ENCODE results near the gene CYP2F1. TPM values are rescaled to one million over a fixed set of nuclear protein-coding genes. Genes with fewer than 3 reads are reported as not detected.
A peak's percentile ranks its signal among the peaks of the same experiment; 100 is the strongest.

Gene CYP2F1
- 1 to 10 TPM in 1 of 5 experiments, under 1 TPM in 2, not detected in 2; 0.32 to 1.1 (median 0.96) TPM for total RNA-seq
- polyA plus RNA-seq: not detected
- total RNA-seq: 0.54 reads per million

DNA sequence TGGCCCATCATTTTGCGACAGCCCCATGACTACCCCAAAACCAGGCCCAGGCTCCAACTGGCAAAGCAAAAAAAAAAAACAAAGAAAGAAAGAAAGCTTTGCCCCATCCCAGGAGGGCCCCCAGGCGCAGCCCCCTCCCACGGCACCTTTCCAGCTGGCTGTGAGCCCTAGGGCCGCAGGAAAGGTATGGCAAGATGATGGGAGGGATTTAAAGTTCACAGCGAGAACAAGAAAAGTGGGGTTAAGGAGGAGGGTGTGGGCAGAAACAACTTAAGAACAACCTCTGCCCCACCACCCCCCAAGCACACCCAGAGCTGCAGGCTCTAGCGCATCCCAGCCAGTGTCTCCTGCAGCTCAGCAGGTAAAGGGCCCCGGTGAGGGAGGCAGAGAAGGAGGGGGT is at the start of gene CYP2F1:
CYP2F1 (plus strand) TSS at position 301 of the 400 bp plus-strand sequence. CDS start 1,757 bp downstream, outside the sequence.
- H3K4me1 ChIP-seq (ENCODE audit: control insufficient read depth in 2 of 2, insufficient read depth in 2 of 2, low read length in 2 of 2): no peaks in the 10 kb centered on the region
- ChIA-PET CTCF (interaction anchor here (1.1 kb wide), 1 partner anchor 13 kb away, joined by 4 read pairs; no protein-coding TSS in a partner anchor), POLR2A (no interaction called here)
- intact Hi-C loops (cut with micrococcal nuclease): no loop called here
- H3K27ac ChIP-seq (ENCODE audit: low read depth, low read length): no peak within 1 kb of the TSS
- H3K36me3 Mint-ChIP-seq: peaks cover 0 to 10% (median 0%) of the 10 kb centered on the region in 5 donors
- ATAC-seq: no peak
- H3K27me3 Mint-ChIP-seq: peaks cover 0 to 17% (median 0%) of the 10 kb centered on the region in 5 donors
- no peak for DNase-seq
- H3K4me3 Mint-ChIP-seq: peak within 1 kb of the TSS in 2 of 10 donors; percentile 4 to 11
- H3K9me3 Mint-ChIP-seq: peaks cover 0 to 11% (median 3%) of the 10 kb centered on the region in 11 donors
- H3K36me3 ChIP-seq (ENCODE audit: control insufficient read depth in 2 of 3, insufficient read depth in 3 of 3, low read length in 3 of 3): no peaks in the 10 kb centered on the region
- H3K4me1 Mint-ChIP-seq: peaks cover 0 to 10% (median 4%) of the 10 kb centered on the region in 7 donors
- peak within 1 kb of the TSS in 4 of 9 donors; percentile 5 to 79 (median 30) for H3K27ac Mint-ChIP-seq
- no peaks in the 10 kb centered on the region for H3K9me3 ChIP-seq (ENCODE audit: control insufficient read depth in 2 of 3, low read length in 3 of 3)
- H3K4me3 ChIP-seq (ENCODE audit: low read length): no peak within 1 kb of the TSS
- no peaks in the 10 kb centered on the region for H3K27me3 ChIP-seq (ENCODE audit: control insufficient read depth in 2 of 2, insufficient read depth in 2 of 2, low read length in 2 of 2)

GRCh38 chr19:41064974-41065569 is 49.2 kb upstream of the CYP2F1 start:
- peak overlapping the region in 1 of 10 donors; percentile 37 for H3K4me3 Mint-ChIP-seq
- no peak overlapping the region for H3K27ac ChIP-seq (ENCODE audit: low read depth, low read length)
- ATAC-seq (no peak), DNase-seq (no peak)
- H3K36me3 ChIP-seq (ENCODE audit: control insufficient read depth in 2 of 3, insufficient read depth in 3 of 3, low read length in 3 of 3): no peaks in the 10 kb centered on the region
- H3K36me3 Mint-ChIP-seq: no peaks in the 10 kb centered on the region
- H3K27ac Mint-ChIP-seq: no peak overlapping the region
- peaks cover 23 to 49% (median 30%) of the 10 kb centered on the region in 5 donors for H3K27me3 Mint-ChIP-seq
- H3K9me3 ChIP-seq (ENCODE audit: control insufficient read depth in 2 of 3, low read length in 3 of 3): no peaks in the 10 kb centered on the region
- intact Hi-C loops (cut with micrococcal nuclease): no loop called here
- ChIA-PET CTCF (interaction anchor here (0.6 kb wide), 1 partner anchor 495 kb away, joined by 4 read pairs; no protein-coding TSS in a partner anchor), POLR2A (no interaction called here)
- H3K4me1 Mint-ChIP-seq: peaks cover 0 to 4% (median 0%) of the 10 kb centered on the region in 7 donors
- H3K4me3 ChIP-seq (ENCODE audit: low read length): no peak overlapping the region
- H3K27me3 ChIP-seq (ENCODE audit: control insufficient read depth in 2 of 2, insufficient read depth in 2 of 2, low read length in 2 of 2): no peaks in the 10 kb centered on the region
- H3K9me3 Mint-ChIP-seq: no peaks in the 10 kb centered on the region
- H3K4me1 ChIP-seq (ENCODE audit: control insufficient read depth in 2 of 2, insufficient read depth in 2 of 2, low read length in 2 of 2): no peaks in the 10 kb centered on the region

GRCh38 chr19:41076286-41076685 is 37.9 kb upstream of the CYP2F1 start:
- Histone ChIP-seq H3K36me3 (ENCODE audit: control insufficient read depth in 2 of 3, insufficient read depth in 3 of 3, low read length in 3 of 3) (no peaks in the 10 kb centered on the region), H3K9me3 (ENCODE audit: control insufficient read depth in 2 of 3, low read length in 3 of 3) (no peaks in the 10 kb centered on the region), H3K27ac (ENCODE audit: low read depth, low read length) (no peak overlapping the region), H3K4me1 (ENCODE audit: control insufficient read depth in 2 of 2, insufficient read depth in 2 of 2, low read length in 2 of 2) (no peaks in the 10 kb centered on the region), H3K27me3 (ENCODE audit: control insufficient read depth in 2 of 2, insufficient read depth in 2 of 2, low read length in 2 of 2) (no peaks in the 10 kb centered on the region), H3K4me3 (ENCODE audit: low read length) (no peak overlapping the region)
- ChIA-PET POLR2A (interaction anchor here (0.6 kb wide), 1 partner anchor 37 kb away, joined by 4 read pairs; no protein-coding TSS in a partner anchor), CTCF (no interaction called here)
- Mint-ChIP-seq H3K27ac (no peak overlapping the region), H3K9me3 (peaks cover 3 to 30% (median 14%) of the 10 kb centered on the region in 11 donors), H3K4me1 (no peaks in the 10 kb centered on the region), H3K27me3 (peaks cover 21 to 52% (median 30%) of the 10 kb centered on the region in 5 donors), H3K4me3 (no peak overlapping the region), H3K36me3 (peaks cover 0 to 12% (median 7%) of the 10 kb centered on the region in 5 donors)
- no peak for DNase-seq
- no peak for ATAC-seq
- intact Hi-C loops (cut with micrococcal nuclease): no loop called here

GRCh38 chr19:41083516-41083915 is 30.7 kb upstream of the CYP2F1 start:
- Histone ChIP-seq H3K4me1 (ENCODE audit: control insufficient read depth in 2 of 2, insufficient read depth in 2 of 2, low read length in 2 of 2) (no peaks in the 10 kb centered on the region), H3K4me3 (ENCODE audit: low read length) (no peak overlapping the region), H3K9me3 (ENCODE audit: control insufficient read depth in 2 of 3, low read length in 3 of 3) (no peaks in the 10 kb centered on the region), H3K27ac (ENCODE audit: low read depth, low read length) (no peak overlapping the region), H3K36me3 (ENCODE audit: control insufficient read depth in 2 of 3, insufficient read depth in 3 of 3, low read length in 3 of 3) (no peaks in the 10 kb centered on the region), H3K27me3 (ENCODE audit: control insufficient read depth in 2 of 2, insufficient read depth in 2 of 2, low read length in 2 of 2) (no peaks in the 10 kb centered on the region)
- DNase-seq (no peak), ATAC-seq (no peak)
- intact Hi-C loops (cut with micrococcal nuclease): no loop called here
- ChIA-PET POLR2A (no interaction called here), CTCF (interaction anchor here (0.6 kb wide), 1 partner anchor 29 kb away, joined by 3 read pairs; no protein-coding TSS in a partner anchor)
- Mint-ChIP-seq H3K4me3 (no peak overlapping the region), H3K36me3 (peaks cover 1 to 15% (median 7%) of the 10 kb centered on the region in 5 donors), H3K27ac (no peak overlapping the region), H3K9me3 (peaks cover 3 to 41% (median 17%) of the 10 kb centered on the region in 11 donors), H3K4me1 (no peaks in the 10 kb centered on the region), H3K27me3 (peaks cover 41 to 73% (median 43%) of the 10 kb centered on the region in 5 donors)

DNA sequence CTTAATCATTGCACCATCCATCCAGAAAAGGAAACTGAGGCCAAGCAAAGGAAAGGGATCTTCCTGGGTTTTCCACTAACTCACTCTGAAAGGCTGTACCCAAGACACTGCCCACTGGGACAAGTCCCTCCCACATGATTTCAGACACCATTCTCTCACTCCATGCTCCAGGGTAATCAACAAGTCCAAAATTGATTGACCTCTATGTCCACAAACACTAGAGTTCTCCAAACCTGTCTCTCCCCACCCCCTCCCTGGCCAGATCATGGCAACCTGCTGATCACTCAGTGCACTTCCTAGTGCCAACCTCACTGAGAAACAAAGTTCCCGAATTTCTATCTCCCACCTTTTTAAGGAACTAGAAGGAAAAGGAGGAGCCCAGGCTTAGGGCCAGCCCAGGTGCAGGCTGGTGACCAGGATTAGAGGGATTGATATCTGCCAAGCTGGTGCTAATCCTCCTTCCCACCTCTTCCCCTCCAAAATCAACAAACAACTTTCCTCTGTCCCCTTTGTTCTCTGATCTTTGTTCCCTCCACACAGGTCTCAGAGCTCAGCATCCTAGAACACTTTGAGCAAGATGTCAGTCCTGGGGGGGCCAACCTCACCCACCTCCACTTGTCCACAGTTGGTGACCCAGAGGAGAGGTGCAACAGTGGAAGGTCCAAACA is 28.4 kb upstream of the CYP2F1 start:
- peaks cover 48 to 76% (median 53%) of the 10 kb centered on the region in 5 donors for H3K27me3 Mint-ChIP-seq
- CTCF ChIA-PET: no interaction called here
- POLR2A ChIA-PET: no interaction called here

DNA sequence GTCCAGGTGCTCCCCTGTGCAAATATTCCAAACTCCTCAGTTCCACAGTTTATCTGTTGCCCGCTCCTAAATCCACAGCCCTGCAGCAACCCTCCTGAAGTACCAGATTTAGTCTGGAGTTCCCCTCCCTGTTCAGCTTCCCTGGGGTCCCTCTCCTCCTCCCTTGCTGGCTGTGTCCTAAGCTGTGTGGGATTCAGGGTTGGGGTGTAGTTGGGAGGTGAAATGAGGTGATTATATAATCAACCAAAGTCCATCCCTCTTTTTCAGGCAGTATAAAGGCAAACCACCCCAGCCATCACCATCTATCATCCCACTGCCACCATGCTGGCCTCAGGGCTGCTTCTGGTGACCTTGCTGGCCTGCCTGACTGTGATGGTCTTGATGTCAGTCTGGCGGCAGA is 26.1 kb upstream of the CYP2F1 start, which contains the start of gene CYP2A13:
CYP2A13 (plus strand) TSS at position 301 of the 400 bp plus-strand sequence; CDS start at position 322, 21 bp downstream.
- no peaks in the 10 kb centered on the region for H3K9me3 ChIP-seq (ENCODE audit: control insufficient read depth in 2 of 3, low read length in 3 of 3)
- peak within 1 kb of the TSS in 1 of 9 donors; percentile 38 for H3K27ac Mint-ChIP-seq
- no peak for ATAC-seq
- intact Hi-C loops (cut with micrococcal nuclease): no loop called here
- H3K36me3 Mint-ChIP-seq: peaks cover 0 to 5% (median 4%) of the 10 kb centered on the region in 5 donors
- H3K27ac ChIP-seq (ENCODE audit: low read depth, low read length): no peak within 1 kb of the TSS
- peak within 1 kb of the TSS in 1 of 10 donors; percentile 67 for H3K4me3 Mint-ChIP-seq
- no peaks in the 10 kb centered on the region for H3K36me3 ChIP-seq (ENCODE audit: control insufficient read depth in 2 of 3, insufficient read depth in 3 of 3, low read length in 3 of 3)
- H3K27me3 Mint-ChIP-seq: peaks cover 48 to 83% (median 67%) of the 10 kb centered on the region in 5 donors
- H3K4me3 ChIP-seq (ENCODE audit: low read length): no peak within 1 kb of the TSS
- no peaks in the 10 kb centered on the region for H3K4me1 ChIP-seq (ENCODE audit: control insufficient read depth in 2 of 2, insufficient read depth in 2 of 2, low read length in 2 of 2)
- CTCF ChIA-PET: interaction anchor here (0.6 kb wide), 1 partner anchor 759 kb away, joined by 3 read pairs; no protein-coding TSS in a partner anchor
- DNase-seq: no peak
- H3K4me1 Mint-ChIP-seq: peaks cover 0 to 13% (median 9%) of the 10 kb centered on the region in 7 donors
- H3K9me3 Mint-ChIP-seq: peaks cover 0 to 5% (median 0%) of the 10 kb centered on the region in 11 donors
- POLR2A ChIA-PET: no interaction called here
- H3K27me3 ChIP-seq (ENCODE audit: control insufficient read depth in 2 of 2, insufficient read depth in 2 of 2, low read length in 2 of 2): no peaks in the 10 kb centered on the region

More for the DNA sequence above, 28.4 kb upstream of the CYP2F1 start:
- no peaks in the 10 kb centered on the region for H3K4me1 ChIP-seq (ENCODE audit: control insufficient read depth in 2 of 2, insufficient read depth in 2 of 2, low read length in 2 of 2)
- DNase-seq (no peak), ATAC-seq (no peak)
- Mint-ChIP-seq H3K36me3 (peaks cover 0 to 9% (median 8%) of the 10 kb centered on the region in 5 donors), H3K4me1 (peaks cover 0 to 12% (median 8%) of the 10 kb centered on the region in 7 donors), H3K9me3 (peaks cover 0 to 17% (median 6%) of the 10 kb centered on the region in 11 donors), H3K27ac (no peak overlapping the region), H3K4me3 (no peak overlapping the region)
- no peaks in the 10 kb centered on the region for H3K36me3 ChIP-seq (ENCODE audit: control insufficient read depth in 2 of 3, insufficient read depth in 3 of 3, low read length in 3 of 3)
- no peaks in the 10 kb centered on the region for H3K27me3 ChIP-seq (ENCODE audit: control insufficient read depth in 2 of 2, insufficient read depth in 2 of 2, low read length in 2 of 2)
- H3K27ac ChIP-seq (ENCODE audit: low read depth, low read length): no peak overlapping the region
- no peak overlapping the region for H3K4me3 ChIP-seq (ENCODE audit: low read length)
- no peaks in the 10 kb centered on the region for H3K9me3 ChIP-seq (ENCODE audit: control insufficient read depth in 2 of 3, low read length in 3 of 3)
- intact Hi-C loops (cut with micrococcal nuclease): no loop called here

Data from naive thymus-derived CD4-positive, alpha-beta T cell (primary cell).